NCI-H2107 (cell line): ENCODE data around the gene PUSL1.

ENCODE experiments used
- DNase-seq: peaks from one replicate; lab custom pipeline; 2025; lab: John Stamatoyannopoulos, UW

PUSL1 gene

DNA sequence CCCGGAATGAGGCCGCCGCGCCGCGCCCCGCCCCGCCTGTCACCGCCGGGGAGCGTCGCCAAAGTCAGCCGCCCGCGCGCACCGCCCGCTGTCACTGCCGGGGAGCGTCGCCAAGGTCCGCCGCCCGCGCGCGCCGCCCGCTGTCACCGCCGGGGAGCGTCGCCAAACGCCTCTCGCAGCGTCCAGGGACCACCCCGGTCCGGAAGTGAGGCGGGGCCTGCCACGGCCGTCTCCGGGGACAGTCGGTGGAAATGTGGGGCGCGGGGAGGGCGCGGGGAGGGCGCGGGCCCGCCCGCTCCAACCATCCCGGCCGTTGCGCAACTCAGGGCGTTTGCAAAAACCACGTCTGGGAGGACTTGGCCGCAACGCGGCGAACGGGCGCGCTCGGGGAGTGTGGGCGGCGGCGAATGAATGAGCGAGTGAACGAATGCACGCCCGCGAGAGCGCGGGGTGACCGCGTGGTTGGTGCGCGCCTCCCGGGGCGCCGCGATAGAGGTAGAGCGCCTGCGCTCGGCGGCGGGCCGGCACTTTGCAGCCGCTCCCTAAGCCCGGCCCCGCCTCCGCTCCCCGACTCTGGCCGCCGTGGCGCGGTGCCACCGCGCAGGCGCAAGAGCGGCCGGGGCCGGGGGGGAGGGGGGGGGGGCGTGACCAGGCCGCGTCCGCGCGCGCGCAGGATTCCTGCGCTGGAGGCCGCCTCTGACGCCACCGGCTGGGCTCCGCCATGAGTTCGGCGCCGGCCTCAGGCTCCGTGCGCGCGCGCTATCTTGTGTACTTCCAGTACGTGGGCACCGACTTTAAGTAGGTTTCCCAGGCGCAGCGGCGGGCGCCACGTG is at the start of gene PUSL1, which contains the start of gene ACAP3:
Gene PUSL1, plus strand, starts transcription at position 675 of the 833 bp plus-strand sequence. Its CDS starts 47 bp downstream, at position 722.
Gene ACAP3, minus strand, starts transcription at position 8 of the 833 bp plus-strand sequence. CDS start 115 bp downstream, outside the sequence.
- DNase-seq: no peak

DNA sequence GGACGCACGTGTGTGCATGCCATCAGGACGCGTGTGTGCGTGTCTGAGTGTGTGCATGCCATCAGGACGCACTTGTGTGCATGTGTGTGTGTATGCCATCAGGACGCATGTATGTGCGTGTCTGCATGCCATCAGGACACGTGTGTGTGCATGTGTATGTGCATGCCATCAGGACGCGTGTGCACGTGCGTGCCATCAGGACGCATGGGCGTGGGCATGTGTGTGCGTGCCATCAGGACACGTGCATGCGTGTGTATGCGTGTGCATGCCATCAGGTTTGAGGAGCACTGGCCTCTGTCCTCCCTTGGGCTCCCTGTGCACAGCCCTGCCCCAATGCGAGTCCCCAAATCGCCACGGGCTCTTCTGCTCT is 49.3 kb upstream of the PUSL1 start:
- DNase-seq: no peak

DNA sequence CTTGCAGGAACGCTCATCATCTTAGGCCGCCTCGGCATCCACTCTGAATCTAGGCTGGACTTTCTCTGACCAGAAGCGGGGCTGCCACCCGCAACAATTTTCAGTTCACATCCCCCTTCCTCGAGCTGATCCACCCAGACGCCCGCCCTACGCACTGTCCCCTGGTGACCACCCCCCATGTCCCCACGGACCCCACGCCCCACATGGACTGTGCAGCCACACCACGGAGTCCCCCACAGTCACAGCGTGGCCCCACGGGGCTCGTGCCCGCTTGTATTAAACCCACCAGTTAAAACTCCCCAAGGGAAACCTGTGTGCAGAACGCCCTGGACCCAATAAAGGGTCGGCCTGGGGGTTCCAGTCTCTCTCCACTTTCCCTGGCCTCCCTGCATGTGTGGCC is 48.9 kb upstream of the PUSL1 start:
- no peak for DNase-seq

DNA sequence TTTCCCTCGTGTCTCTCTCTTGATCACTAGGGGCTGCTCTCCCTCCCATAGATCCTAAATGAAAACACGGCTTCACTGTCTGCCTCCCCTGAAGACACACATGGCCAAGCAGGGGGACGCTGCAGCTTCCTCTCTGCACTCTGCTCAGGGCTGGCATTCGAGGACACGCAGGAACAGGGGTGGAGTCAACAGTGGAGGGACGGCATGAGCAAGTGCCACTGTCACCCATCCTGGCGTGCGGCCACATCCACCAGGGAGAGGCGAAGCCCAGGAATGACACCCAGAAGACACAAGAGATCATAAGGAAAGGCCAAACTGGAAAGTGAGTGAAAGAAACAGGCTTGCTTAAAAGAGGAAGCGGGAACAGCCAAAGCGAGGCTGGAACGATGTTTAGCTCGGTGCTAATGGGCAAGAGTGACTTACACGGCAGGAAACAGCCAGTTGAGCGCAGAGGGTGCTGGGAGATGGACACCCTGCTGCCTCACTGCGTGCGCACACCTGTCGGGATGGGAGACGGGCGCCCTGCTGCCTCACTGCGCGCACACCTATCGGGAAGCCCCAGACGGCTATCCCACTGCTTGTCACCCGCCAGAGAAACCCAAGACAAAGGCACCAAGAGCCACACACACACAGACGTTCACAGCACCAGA is 48.3 kb upstream of the PUSL1 start:
- no peak for DNase-seq

GRCh38 chr1:1260843-1261560 is 47.4 kb upstream of the PUSL1 start:
- no peak for DNase-seq

DNA sequence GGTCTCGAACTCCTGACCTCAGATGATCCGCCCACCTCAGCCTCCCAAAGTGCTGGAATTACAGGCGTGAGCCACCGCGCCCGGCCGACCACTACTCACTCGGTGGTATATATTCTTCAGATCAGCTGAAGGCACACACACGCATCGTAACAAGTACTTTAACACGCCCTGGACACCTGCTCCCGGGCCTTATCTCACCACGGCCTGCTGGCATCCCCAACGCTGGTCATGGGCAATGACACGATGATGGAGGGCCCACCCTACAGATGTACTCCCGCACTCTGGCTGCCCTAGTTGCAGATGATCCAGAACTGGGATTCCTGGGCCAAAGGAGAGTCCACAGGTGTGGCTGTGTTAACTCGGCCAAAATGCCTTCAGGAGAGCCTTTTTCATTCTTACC is 46.3 kb upstream of the PUSL1 start:
- no peak for DNase-seq

- DNase-seq: no peak
Measured at GRCh38 chr1:1262758-1263157, 45.6 kb upstream of the PUSL1 start.

DNA sequence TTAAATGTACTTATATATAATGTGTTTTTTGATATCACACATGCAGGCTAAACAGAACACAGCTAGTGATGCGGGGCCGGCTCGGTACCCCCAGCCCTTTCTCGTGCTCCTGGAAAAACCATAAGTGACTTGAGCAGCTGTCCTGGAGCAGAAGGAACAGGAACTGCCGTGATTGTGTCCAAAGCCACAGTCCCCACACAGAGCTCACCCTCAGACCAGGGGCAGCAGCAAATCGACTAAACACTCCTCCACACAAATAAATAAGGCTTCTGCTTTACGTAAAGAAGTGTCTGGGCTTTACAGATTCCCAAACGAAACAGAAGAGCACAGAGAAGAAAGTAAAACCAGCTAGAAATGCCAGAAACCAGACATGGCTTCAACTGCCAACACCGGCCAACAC is 44.4 kb upstream of the PUSL1 start:
- no peak for DNase-seq

- no peak for DNase-seq
Measured at GRCh38 chr1:1264868-1265272, 43.5 kb upstream of the PUSL1 start.

- no peak for DNase-seq
Measured at GRCh38 chr1:1267488-1268283, 40.7 kb upstream of the PUSL1 start.

- DNase-seq: no peak
Measured at GRCh38 chr1:1268284-1268682, 40.1 kb upstream of the PUSL1 start.

- no peak for DNase-seq
Measured at GRCh38 chr1:1270813-1271212, 37.6 kb upstream of the PUSL1 start.

DNA sequence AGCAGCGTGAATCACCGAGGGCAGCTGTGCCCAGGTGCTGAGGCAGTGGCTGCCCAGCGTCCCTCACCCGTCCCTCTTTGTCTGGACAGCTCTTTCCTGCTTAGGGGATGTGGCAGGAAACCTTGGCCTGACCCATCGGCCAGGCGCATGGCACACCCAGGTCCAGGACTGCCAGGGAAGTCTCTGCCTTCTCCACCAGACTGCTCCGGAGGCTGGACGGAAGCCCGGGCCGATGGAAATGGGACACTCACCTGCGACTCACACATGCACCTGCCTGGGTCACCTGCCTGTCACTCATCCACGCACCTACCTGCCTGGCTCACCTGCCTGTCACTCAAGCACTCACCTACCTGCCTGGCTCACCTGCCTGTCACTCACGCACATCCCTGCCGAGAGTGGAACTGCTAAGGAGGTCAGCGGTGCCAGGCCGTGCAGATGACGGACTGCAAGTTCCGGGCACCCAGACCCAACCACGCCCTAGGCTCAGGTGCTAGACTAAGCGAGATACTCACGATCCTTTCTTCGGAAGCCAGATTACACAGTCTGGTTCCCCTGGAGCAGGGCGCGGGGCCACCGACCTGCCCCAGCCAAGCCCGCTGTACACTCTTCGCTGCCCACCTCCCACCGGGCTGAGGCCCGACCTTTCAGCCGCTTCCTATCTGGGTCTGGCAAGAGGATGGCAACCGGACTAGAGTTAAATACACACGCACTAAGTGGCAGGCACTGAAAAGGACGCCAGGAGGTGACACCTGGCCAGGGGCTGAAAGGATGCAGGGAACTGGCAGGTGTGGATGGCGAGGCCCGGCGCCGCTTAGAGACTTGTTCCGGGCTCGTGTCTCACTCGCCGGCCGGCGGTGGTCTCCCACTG is 35.8 kb upstream of the PUSL1 start:
- DNase-seq: no peak

- no peak for DNase-seq
Measured at GRCh38 chr1:1273209-1273511, 35.2 kb upstream of the PUSL1 start.

- DNase-seq: no peak
Measured at GRCh38 chr1:1273512-1274298, 34.7 kb upstream of the PUSL1 start, which contains the start of gene UBE2J2. TSS of gene UBE2J2 (minus strand) at chr1:1273854. CDS start at chr1:1267992, 5,862 bp downstream.

DNA sequence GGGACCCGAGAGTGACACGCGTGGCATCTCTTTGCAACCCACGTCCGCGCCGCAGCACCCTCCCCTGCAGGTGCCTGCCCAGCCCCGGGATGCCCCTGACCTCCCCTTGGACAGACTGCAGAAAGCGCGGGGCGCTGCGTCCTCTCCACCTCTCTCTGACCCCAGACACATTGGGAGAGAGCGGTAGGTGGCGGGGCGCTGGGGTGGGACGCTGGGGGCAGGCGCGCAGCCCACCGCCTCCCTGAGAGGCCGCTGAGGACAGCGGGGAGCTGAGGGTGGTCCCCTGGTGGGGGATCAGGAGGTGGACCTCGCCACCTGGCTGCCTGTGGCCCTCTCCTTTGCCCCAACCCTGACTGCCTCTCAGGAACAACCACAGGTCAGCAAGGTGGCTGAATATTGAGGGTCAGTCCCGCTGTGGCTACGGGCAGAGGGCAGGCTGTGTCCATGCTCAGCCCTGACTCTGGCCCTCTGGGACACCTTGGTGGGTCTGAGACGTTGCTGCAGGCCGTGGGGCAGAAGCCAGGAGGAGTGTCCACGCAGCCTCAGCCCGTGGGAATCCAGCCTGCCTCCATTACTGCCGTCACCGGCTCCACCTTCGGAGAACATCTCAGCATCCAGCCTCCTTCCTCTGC is 34.0 kb upstream of the PUSL1 start:
- DNase-seq: no peak

- DNase-seq: no peak
Measured at GRCh38 chr1:1274931-1275431, 33.4 kb upstream of the PUSL1 start.

DNA sequence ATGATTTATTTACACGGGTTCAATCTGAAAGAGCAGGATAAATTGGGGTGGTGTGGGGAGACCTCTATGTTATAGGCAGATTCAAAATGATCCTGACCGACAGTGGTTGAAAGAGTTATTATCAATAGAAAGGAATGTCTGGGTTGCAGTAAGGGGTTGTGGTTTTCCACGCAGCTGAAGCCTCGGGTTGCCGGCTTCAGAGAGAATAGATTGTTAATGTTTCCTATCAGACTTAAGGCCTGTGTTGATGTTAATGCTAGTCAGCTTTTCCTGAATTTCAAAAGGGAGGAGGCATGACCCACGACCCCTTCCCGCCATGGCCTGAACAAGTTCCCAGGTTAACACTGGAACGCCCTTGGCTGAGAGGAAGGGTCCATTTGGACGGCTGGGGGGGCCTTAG is 32.6 kb upstream of the PUSL1 start:
- DNase-seq: no peak

DNA sequence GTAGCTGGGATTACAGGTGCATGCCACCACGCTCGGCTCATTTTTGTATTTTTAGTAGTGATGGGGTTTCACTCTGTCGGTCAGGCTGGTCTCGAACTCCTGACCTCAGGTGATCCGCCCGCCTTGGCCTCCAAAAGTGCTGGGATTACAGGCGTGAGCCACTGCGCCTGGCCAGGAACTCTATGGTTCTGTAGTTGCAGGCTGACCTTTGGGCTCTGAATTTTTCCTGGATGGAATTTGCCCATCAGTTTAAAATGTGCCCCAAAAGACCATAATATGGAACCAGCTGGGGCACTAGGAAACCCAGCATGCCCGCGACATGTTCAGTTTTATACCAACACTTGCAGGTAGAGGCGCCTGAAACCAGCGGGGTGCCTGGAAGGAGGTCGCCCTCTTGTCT is 29.8 kb upstream of the PUSL1 start:
- no peak for DNase-seq

GRCh38 chr1:1279028-1279427 is 29.4 kb upstream of the PUSL1 start:
- no peak for DNase-seq
